Astrocyte (in vitro differentiated cells and primary cell): Measurements from ENCODE around the gene NUAK1. TPM values are rescaled to one million over a fixed set of nuclear protein-coding genes. Genes with fewer than 3 reads are reported as not detected.

Experiments used
- DNase-seq: peaks from one replicate; pipeline ENCODE4 v3.0.0-alpha.2; 2010; ENCODE audit warnings: low read depth
- FAIRE-seq: peaks from 2 replicates; lab custom pipeline; 2011; peaks lifted over from hg19 to GRCh38; lab: Jason Lieb, UNC
- H2AFZ ChIP-seq: 2 replicates; pipeline ENCODE4 v1.6.0; 2012; ENCODE audit warnings: low read depth, low read length, inconsistent platforms
- H3K27ac ChIP-seq: 2 replicates; pipeline ENCODE4 v1.5.1; 2011; ENCODE audit warnings: low read depth, low read length, inconsistent platforms
- H3K27me3 ChIP-seq: 2 replicates; pipeline ENCODE4 v1.6.0; 2011; ENCODE audit warnings: low read length, inconsistent platforms; ENCODE audit not compliant: insufficient read depth
- H3K36me3 ChIP-seq: 2 replicates; pipeline ENCODE4 v1.5.1; 2011; ENCODE audit warnings: low read length, inconsistent platforms; ENCODE audit not compliant: insufficient read depth
- H3K4me1 ChIP-seq: 2 replicates; pipeline ENCODE4 v1.5.1; 2011; ENCODE audit warnings: low read length, inconsistent platforms; ENCODE audit not compliant: insufficient read depth
- H3K4me2 ChIP-seq: 2 replicates; pipeline ENCODE4 v1.6.0; 2012; ENCODE audit warnings: low read length, inconsistent platforms
- H3K4me3 ChIP-seq: 2 replicates; pipeline ENCODE4 v1.5.1; 2011; ENCODE audit warnings: low read depth, mild to moderate bottlenecking, low read length, inconsistent platforms; ENCODE audit not compliant: insufficient read depth
- H3K79me2 ChIP-seq: 2 replicates; pipeline ENCODE4 v1.6.0; 2012; ENCODE audit warnings: mild to moderate bottlenecking, low read length, inconsistent platforms; ENCODE audit not compliant: insufficient read depth
- H3K9ac ChIP-seq: 2 replicates; pipeline ENCODE4 v1.6.0; 2012; ENCODE audit warnings: mild to moderate bottlenecking, low read length, inconsistent platforms
- H3K9me3 ChIP-seq: 2 replicates; pipeline ENCODE4 v1.5.1; 2012; ENCODE audit warnings: low read depth, mild to moderate bottlenecking, low read length, inconsistent platforms; ENCODE audit not compliant: insufficient read depth
- H4K20me1 ChIP-seq: 2 replicates; pipeline ENCODE4 v1.6.0; 2012; ENCODE audit warnings: low read length, inconsistent platforms; ENCODE audit not compliant: insufficient read depth
- H3K27ac Mint-ChIP-seq: one replicate; pipeline ENCODE4 v1.8.0; 2021; ENCODE audit warnings: mild to moderate bottlenecking, mixed read lengths; ENCODE audit not compliant: unreplicated experiment
- H3K27me3 Mint-ChIP-seq: one replicate; pipeline ENCODE4 v1.8.0; 2021; ENCODE audit warnings: low read depth, mixed read lengths; ENCODE audit not compliant: unreplicated experiment
- H3K36me3 Mint-ChIP-seq: one replicate; pipeline ENCODE4 v1.8.0; 2021; ENCODE audit warnings: low read depth, mixed read lengths; ENCODE audit not compliant: unreplicated experiment
- H3K4me1 Mint-ChIP-seq: one replicate; pipeline ENCODE4 v1.8.0; 2021; ENCODE audit warnings: low read depth, mixed read lengths; ENCODE audit not compliant: unreplicated experiment
- H3K4me3 Mint-ChIP-seq: one replicate; pipeline ENCODE4 v1.8.0; 2021; ENCODE audit warnings: mild to moderate bottlenecking, moderate library complexity, mixed read lengths; ENCODE audit not compliant: unreplicated experiment
- H3K9me3 Mint-ChIP-seq: one replicate; pipeline ENCODE4 v1.8.0; 2021; ENCODE audit warnings: mild to moderate bottlenecking, mixed read lengths; ENCODE audit not compliant: unreplicated experiment
- CTCF ChIP-seq: IDR thresholded peaks from 2 replicates; pipeline ENCODE4 v1.5.1; 2011; ENCODE audit warnings: low read depth, mild to moderate bottlenecking, inconsistent platforms, low read length, moderate library complexity; ENCODE audit not compliant: insufficient read depth
- EZH2 ChIP-seq: IDR thresholded peaks from 2 replicates; pipeline ENCODE4 v1.6.1; 2012; ENCODE audit warnings: mild to moderate bottlenecking, low read length, inconsistent platforms; ENCODE audit not compliant: insufficient read depth
- total RNA-seq: library from RNA; stranded (reverse); gene quantifications from 2 replicates; pipeline ENCODE4 v1.2.1, GENCODE V29; 2021

NUAK1 gene
- total RNA-seq, 1 donor from 2014 or later: 94.0 TPM

- Mint-ChIP-seq H3K9me3 (no peaks in the 10 kb centered on the region), H3K27me3 (no peaks in the 10 kb centered on the region), H3K4me3 (no peak overlapping the region), H3K36me3 (peaks cover 21% of the 10 kb centered on the region), H3K27ac (peak overlapping the region; percentile 90), H3K4me1 (peaks cover 91% of the 10 kb centered on the region)
- no peak for FAIRE-seq
- Histone ChIP-seq H3K4me2 (peak overlapping the region; percentile 72), H3K27ac (no peak overlapping the region), H3K4me1 (peaks cover 59% of the 10 kb centered on the region), H3K79me2 (peaks cover 94% of the 10 kb centered on the region), H3K4me3 (no peak overlapping the region), H3K9me3 (no peaks in the 10 kb centered on the region), H3K36me3 (peaks cover 4% of the 10 kb centered on the region), H3K9ac (peak overlapping the region; percentile 76), H2AFZ (no peak overlapping the region), H4K20me1 (peaks cover 71% of the 10 kb centered on the region), H3K27me3 (no peaks in the 10 kb centered on the region)
- no peak for TF ChIP-seq CTCF
- no peak for DNase-seq
These were observed 29.4 kb downstream of the NUAK1 start for GRCh38 chr12:106109168-106109910.

DNA sequence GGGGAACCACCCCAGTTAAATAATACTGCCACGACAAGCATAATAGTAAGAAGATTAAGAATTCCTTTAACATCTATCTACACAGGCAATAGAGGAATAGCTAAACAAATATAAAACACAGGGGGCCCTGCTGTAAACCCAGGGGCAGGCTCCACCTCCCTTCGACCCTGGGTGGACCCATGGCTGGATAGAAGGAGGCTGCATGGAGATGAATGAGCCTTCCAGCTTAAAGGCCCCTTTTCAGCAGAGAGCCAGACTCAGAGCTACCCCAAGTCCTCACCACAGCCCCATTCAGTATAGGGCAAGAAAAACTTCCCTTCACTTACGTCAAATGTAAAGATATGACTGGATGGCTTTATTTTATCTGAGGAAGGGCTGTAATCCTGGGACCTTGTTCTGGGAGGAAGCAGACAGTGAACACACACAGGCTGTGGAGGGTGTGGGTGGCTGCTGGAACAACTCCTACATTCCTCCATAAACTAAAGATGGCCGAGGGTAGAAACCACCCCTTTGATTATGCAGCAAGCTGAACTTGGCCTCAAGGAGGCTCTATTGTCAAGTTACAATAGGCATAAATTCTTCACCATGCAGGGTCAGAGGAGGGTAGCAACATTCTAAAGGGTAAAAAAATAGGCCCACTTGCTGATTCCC is 30.4 kb downstream of the NUAK1 start:
- Histone ChIP-seq H4K20me1 (peaks cover 61% of the 10 kb centered on the region), H3K4me1 (peaks cover 49% of the 10 kb centered on the region), H2AFZ (no peak overlapping the region), H3K79me2 (peaks cover 84% of the 10 kb centered on the region), H3K9ac (peak overlapping the region; percentile 76), H3K4me2 (peak overlapping the region; percentile 72), H3K27me3 (no peaks in the 10 kb centered on the region), H3K36me3 (peaks cover 4% of the 10 kb centered on the region), H3K27ac (peak overlapping the region; percentile 89), H3K9me3 (no peaks in the 10 kb centered on the region), H3K4me3 (no peak overlapping the region)
- Mint-ChIP-seq H3K4me3 (peak overlapping the region; percentile 68), H3K36me3 (peaks cover 24% of the 10 kb centered on the region), H3K27me3 (no peaks in the 10 kb centered on the region), H3K4me1 (peaks cover 83% of the 10 kb centered on the region), H3K27ac (peak overlapping the region; percentile 90), H3K9me3 (no peaks in the 10 kb centered on the region)
- DNase-seq: peak; percentile 85
- no peak for TF ChIP-seq CTCF
- TF ChIP-seq EZH2: no peak
- peak; percentile 50 for FAIRE-seq
